ENCODE data around the gene GATAD2A.
"Not testable (repeated sequence)": the region's sequence is repeated elsewhere in the genome, so short reads cannot be mapped to it uniquely, and the experiment has no call there.

The GATAD2A gene

GRCh38 chr19:19388568-19389555 is 16.6 kb upstream of the GATAD2A start:
- DNase-seq (ENCODE audit: low spot score) = no peak

- DNase-seq (ENCODE audit: low spot score) = not testable (repeated sequence)
Measured at GRCh38 chr19:19389683-19390082, 15.8 kb upstream of the GATAD2A start.

GRCh38 chr19:19394333-19394732 is 11.1 kb upstream of the GATAD2A start:
- not testable (repeated sequence) for DNase-seq (ENCODE audit: low spot score)

GRCh38 chr19:19399733-19400433 is 5.6 kb upstream of the GATAD2A start:
- DNase-seq (ENCODE audit: low spot score) = no peak

- DNase-seq (ENCODE audit: low spot score) = no peak
Measured at GRCh38 chr19:19402656-19403372, 2.7 kb upstream of the GATAD2A start.

- no peak for DNase-seq (ENCODE audit: low spot score)
Measured at GRCh38 chr19:19403373-19403901, 2.0 kb upstream of the GATAD2A start.

- no peak for DNase-seq (ENCODE audit: low spot score)
Measured at GRCh38 chr19:19405971-19406877, 749 bp downstream of the GATAD2A start.

GRCh38 chr19:19406878-19407632 is 1.6 kb downstream of the GATAD2A start:
- DNase-seq (ENCODE audit: low spot score) = no peak

- no peak for DNase-seq (ENCODE audit: low spot score)
Measured at GRCh38 chr19:19407633-19407930, 2.1 kb downstream of the GATAD2A start.

GRCh38 chr19:19409205-19409604 is 3.7 kb downstream of the GATAD2A start:
- no peak for DNase-seq (ENCODE audit: low spot score)

GRCh38 chr19:19409631-19410030 is 4.2 kb downstream of the GATAD2A start:
- no peak for DNase-seq (ENCODE audit: low spot score)

GRCh38 chr19:19410553-19411550 is 5.4 kb downstream of the GATAD2A start:
- no peak for DNase-seq (ENCODE audit: low spot score)

GRCh38 chr19:19416280-19416679 is 10.8 kb downstream of the GATAD2A start:
- no peak for DNase-seq (ENCODE audit: low spot score)

- no peak for DNase-seq (ENCODE audit: low spot score)
Measured at GRCh38 chr19:19417046-19417445, 11.6 kb downstream of the GATAD2A start.

GRCh38 chr19:19417628-19418245 is 12.3 kb downstream of the GATAD2A start:
- DNase-seq (ENCODE audit: low spot score) = no peak

GRCh38 chr19:19418555-19419260 is 13.2 kb downstream of the GATAD2A start:
- DNase-seq (ENCODE audit: low spot score) = no peak

- no peak for DNase-seq (ENCODE audit: low spot score)
Measured at GRCh38 chr19:19420570-19421298, 15.3 kb downstream of the GATAD2A start.
